NCI-H1930 (cell line): ENCODE data around the gene GRM8.
"Not testable (repeated sequence)": the region's sequence is repeated elsewhere in the genome, so short reads cannot be mapped to it uniquely, and the experiment has no call there.

ENCODE experiments used
- DNase-seq, 2 experiments: peaks; one replicate each; lab custom pipeline; 2025; lab: John Stamatoyannopoulos, UW

Gene GRM8

DNA sequence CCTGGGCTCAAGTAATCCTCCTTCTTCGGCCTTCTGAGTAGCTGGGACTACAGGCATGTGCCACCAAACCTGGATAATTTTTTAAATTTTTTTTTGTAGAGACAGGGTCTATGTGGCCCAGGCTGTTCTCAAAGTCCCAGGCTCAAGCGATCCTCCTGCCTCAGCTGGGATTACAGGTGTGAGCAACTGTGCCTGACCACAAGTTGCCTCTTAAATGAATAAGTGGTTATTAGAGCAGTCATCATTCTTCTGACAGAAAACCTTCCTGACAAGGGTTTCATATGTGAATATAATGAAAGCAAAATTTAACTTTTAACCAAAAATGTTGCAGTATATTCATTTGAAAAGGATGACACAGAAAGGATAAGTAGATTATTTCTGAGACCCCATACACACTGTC lies 532.5 kb downstream of the GRM8 start:
- DNase-seq = no peak

DNA sequence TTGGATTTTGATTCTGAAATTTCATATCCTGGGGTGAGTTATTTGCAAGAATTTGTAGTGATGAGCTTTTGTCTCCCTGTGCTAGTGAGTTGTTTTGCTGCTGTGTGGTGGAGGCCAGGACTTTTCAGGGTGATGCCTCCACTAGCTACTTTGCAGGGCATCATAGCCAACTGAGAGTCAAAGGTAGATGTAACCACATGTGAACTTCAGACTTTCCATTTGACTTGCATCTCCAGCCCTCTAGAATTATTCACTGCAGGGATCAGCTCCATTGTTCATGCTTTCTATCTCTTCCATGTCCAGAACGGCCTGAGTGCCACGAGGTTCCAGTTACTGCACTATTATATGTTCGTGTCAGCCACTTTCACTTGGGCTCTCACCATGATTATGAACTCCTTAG lies 534.3 kb downstream of the GRM8 start:
- DNase-seq = no peak

DNA sequence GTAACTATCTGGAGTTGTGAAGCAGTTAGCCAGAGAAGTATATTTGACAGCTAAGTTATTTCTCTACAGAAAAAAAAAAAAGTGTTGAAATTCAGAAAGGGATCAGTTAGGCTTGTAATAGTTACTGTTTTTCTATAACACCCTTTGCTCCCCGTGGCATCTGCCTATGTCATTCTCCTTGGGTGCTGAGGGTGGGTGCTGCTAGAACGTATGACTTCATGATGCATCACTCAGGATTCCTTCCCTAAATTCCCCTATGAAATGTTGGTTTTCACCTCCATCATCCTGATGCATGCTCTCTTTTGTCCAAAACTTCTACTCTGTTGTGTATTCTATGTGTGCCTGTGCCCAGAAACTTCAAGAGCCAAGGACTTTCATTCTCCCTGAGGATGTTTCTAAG lies 536.4 kb downstream of the GRM8 start:
- no peak for DNase-seq

DNA sequence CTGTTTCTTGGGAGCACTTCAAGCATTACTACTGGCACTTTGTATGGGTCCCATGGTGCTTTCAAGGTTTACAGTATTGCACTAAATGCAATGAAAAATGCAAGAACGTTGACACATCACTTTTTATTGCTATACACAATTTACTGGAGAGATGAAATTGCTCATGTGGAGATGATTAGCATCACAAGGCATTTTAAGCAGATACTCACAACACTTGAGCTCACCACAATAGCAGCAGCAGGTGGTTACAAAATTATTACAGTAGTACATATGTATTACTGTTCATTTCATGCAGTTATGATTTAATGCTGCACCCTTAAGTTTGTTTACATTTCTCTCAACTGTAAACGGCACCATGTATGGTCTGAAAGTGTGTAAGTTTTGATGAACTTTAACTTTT lies 537.7 kb downstream of the GRM8 start:
- DNase-seq = no peak

DNA sequence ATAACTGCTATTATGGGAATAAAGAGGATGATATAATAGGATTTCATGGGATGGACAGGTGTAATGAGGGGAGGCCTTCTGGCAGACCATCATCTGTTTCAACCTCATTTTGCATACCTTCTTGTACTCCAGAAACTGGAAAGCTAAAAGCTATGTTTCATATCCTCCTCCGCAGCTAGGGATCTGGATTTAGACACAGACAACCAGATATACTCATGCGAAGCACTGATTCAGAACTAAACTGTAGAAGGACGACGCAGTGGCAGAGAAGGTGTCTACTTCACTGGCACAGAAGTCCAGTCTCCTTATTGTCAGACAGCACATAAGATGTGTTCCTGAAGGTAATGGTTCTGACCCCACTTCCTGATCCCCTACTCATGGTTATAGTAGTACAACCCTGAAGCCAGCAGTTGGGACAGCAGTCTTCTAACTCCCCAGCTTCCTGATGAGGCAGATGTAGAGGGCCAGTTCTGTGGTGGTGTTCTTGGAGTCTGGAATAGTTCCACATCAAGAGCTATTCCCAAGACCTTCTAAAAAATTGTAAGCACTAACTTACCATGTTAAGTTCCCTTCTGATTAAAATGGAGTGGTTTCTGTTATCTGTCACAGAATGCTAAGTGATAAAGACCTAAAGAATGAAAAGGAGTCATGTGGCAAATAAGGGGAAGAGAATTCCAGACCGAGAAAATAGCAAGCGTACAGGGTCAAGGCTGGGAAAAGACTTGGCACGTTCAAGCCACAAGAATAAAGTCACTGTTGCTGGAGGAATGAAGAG lies 550.3 kb downstream of the GRM8 start:
- DNase-seq = no peak

DNA sequence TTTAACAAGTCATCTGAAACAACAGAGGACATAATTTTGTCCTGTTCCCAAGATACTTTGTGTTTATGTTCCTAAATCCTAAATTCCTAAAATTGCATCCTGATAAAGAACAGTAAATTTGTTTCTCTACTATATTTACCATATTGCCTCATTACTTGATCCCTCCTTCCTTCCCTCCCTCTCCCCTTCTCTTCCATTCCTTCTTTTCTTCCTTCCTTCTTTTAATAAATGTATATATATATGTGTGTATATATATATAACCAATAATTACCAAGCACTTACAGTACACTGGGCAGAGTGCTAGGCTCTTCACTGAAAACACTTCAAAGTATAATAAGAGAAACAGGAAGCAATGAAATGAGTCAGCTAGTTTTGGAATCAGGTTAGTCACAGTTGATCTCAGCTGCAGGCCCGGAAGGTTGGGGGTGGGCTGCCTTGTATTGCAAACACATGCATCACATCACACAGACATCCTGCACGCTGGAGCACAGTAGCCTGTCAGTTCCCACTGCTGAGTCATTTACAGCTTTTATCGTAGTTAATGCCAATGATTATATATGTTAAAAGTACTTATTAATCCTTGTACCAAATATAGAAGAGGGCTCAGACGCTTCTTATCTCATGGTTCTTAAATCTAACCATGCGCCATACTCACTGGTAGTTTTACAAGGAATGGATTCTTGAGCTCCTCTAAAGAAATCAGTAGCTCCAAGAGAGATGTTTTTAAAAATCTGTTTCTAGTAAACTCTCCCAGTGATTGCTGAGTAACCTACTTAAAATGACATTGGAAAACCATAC lies 551.7 kb downstream of the GRM8 start:
- no peak for DNase-seq

DNA sequence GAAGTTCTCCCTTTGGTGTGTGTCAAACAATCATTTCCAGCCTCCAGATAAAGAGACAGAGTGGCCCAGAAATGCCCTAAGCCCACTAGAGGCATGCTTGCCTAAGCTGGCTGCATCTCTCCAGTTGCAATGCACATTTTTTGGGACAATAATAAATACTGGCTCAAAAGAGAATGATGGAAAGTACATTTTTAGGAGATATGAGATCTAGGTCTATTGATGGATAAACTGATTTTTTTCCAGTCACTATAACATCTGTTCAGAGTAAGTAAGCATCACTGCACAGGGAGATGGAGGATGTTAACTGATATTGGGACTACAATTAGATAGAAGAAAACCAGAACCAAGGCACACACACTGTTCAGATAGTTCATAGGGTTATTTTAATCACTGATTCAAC lies 553.0 kb downstream of the GRM8 start:
- DNase-seq = no peak

DNA sequence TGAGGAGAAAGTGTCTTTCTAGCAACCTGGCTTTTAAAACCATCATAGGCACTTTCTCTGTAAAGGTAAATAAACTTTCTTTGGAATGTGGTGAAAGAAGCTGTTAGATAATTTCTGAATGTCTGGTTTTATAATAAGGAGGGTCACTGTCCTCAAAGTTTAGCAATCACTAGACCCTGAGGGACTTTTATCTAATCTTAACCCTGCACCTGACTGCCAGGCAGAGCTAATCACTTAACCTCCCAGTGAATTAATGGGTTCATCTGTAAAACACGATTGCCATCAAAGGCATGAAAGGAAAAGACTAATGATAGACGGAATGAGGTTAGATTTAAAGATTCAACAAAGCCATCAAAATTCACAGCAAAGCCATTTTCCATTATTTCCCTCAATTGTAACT lies 553.8 kb downstream of the GRM8 start:
- DNase-seq = no peak

DNA sequence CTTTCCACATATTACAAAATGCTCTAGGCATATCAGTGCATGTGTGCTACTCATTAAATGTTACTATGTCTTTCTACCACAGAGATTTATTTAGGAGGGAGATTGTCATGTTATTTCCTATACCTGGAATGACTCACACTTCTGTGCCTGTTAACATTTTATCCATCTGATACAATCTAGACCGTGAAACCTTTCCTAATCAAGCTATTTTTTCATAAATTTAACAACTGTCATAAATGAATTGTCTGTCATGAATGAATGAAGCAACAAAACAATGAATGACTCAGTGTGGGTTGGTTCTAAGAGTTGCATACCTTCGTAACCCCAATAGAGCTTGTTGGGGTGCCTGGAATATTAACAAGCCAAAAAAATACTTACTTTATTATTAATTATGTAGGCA lies 554.3 kb downstream of the GRM8 start:
- DNase-seq = no peak

DNA sequence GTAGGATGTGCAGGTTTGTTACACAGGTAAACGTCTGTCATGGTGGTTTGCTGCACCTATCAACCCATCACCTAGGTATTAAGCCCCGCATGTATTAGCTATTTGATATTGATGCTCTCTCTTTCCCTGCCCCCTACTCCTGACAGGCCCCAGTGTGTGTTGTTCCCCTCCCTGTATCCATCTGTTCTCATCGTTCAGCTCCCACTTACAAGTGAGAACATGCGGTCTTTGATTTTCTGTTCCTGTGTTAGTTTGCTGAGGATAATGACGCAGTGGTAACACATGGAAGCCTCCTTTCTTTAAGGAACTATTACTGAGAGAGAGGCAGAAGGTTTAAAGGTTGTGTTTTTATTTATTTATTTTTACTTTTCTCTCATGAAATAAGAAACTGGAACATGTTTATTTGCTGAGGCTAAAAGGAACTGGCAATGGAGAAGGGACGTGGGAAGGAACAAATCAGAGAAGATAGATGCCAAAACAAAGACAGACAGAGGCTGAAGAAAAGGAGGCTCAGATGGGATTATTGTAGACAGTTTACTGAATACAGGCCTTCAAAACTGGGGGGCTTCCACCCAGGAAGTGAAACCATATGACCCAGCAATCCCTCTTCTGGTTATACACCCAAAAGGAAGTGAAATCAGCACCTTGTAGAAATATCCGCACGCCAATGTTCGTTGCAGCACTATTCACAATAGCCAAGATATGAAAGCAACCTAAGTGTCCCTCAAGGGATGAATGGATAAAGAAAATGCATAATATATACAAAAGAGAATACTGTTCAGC lies 556.3 kb downstream of the GRM8 start:
- DNase-seq = no peak

DNA sequence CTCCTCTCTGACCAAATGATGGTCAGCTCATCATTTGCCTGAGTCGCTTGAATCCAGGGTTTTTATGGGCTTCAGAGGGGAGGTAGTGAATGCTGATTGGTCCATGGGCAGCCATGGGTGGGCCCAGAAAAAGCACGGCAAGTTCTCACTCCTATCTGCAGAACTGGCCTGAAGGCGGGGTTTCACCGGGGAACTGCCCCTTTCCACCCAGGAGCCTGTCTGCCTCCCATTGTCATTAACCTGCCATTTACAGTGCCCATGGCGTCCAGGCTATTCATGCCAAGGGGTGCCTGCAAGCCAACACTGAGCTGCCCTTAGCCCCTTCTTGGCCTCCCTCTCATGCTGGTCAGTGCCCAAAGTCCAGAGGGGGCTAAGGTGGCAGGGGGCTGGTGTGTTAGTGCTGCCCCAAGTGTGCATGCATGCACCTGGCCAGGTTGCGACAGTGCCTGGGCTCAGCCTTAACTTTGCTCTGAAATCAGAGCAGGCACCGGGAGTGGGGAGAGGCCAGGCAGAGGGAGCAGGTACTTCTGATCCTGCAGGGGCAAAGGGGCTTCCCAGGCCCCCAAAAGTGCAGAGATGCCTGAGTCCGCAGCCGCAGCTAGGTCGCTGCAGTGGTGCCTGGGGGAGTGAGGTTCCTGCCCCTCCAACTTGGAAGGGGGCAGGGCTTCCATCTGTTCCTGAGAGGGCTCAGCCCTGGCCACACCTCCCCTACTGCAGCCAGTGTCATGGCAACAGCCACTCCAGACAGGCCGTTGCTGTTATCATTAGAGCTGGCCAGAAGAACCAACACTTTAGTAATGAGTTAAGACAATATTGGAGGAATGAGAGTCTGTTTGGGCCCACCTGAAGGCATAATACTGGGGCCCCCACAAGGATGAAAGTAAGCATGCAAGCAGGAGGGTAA lies 561.6 kb downstream of the GRM8 start:
- DNase-seq = no peak

DNA sequence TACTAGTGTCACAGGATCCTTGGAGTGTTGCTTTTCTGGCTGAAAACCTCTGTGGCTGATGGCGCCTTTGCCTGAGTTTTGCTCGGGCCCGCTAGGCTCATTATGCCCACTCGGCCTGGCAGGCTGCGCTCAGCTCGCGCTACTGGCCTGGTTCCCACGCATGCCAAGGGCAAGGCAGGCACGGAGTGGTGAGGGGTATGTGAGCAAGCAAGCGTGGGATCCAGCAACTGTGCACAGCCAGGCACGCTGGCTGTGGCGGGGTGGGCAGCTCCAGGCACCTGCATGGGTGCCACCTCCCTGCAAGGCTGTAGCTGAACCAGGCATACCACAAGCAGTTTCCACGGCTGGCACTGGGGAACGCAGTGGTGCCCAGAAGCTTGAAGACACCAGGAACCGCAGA lies 562.6 kb downstream of the GRM8 start:
- no peak for DNase-seq

DNA sequence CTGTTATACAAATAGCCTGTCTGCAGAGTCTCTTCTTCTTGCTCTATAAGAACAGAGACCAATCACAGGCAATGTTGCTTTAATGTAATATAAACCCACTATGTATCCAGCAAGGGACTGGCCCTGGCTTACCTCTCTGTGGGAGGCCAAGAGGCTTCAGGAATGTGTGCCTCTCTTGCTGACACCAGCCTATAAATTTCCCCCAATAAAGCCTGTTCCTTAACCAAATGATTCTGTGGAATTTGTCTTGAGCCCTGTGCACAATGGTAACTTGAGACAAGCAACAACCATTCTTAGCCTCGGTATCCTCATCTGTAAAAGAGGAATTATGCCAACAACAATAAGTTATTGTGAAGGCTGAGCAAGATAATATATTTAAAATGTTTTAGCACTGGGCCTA lies 563.7 kb downstream of the GRM8 start:
- DNase-seq = no peak

DNA sequence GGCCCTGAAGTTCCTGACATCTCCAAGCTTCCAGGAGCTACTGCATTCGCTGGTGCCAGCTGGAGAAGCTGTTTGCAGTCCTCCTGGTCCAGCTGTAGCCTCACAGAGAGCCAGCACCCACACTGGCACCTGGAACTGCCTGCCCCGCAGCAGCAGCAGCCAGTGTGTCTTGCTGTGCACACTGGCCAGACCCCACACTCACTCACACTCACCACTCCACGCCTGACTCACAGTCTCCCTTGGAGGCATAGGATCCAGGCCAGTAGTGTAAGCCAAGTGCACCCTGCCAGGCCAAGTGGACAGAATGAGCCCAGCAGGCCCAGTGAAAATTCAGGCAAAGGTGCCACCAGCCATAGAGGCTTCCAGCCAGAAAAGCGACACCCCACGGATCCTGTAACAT lies 566.3 kb downstream of the GRM8 start:
- no peak for DNase-seq

DNA sequence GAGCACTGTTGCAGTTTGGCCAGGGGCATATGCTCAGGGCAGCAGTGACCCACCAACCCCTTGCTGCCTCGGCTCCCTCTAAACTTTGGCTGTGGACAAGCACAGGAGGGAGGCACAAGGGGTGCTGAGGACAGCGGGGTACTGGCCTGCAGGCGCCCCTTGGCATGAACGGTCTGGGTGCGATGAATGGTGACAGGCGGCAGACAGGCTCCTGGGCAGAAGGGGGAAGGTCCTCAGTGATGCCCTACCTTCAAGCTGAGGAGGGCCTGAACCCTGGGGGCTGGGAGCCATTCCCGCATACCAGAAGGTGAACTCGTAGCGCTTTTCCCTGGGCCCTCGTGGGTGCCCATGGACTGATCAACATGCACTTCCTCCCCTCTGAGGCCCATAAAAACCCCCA lies 567.1 kb downstream of the GRM8 start:
- DNase-seq = no peak

DNA sequence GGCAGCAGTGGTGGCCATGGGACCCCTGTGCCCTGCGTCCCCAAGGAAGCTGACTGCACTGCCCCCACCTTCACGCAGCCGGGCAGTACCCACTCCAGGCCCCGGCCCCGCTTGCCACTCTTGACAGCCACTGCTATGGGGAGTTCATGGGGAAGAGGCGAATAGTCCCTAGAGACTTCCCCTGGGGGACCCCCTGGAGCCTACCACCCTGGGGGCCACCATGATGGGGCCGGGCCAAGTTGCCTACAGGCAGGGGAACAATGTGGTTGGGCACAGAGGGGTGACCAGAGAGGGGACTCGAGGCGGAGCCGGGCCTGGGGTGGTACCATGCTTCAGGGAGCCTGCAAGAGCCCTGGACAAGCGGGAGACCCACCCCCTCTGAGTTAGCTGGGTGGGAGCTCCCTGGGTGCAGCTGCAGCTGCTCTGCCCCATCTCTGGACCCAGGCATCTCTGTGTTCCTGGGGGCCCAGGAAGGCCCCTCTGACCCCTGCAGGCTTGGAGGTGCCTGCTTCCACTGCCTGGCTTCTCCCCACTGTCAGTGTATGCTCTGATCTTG lies 567.6 kb downstream of the GRM8 start:
- DNase-seq = no peak

DNA sequence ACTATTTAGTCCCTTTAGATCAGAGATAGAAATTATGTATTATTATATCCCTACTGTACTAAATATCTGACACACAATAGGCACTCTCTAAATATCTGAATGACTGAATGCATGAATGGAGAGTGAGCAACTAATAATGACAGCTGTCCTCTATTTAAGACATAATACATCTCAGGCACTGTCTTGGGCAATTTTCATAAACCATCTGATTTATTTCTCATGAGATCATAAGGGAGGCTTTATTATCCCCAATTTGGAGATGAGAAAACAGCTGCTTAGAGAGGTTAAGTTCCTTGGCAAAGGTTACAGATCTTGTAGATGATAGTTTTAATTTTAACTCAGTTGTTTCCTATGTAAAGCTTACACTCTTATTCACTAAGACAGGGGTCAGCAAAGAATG lies 570.6 kb downstream of the GRM8 start:
- no peak for DNase-seq

DNA sequence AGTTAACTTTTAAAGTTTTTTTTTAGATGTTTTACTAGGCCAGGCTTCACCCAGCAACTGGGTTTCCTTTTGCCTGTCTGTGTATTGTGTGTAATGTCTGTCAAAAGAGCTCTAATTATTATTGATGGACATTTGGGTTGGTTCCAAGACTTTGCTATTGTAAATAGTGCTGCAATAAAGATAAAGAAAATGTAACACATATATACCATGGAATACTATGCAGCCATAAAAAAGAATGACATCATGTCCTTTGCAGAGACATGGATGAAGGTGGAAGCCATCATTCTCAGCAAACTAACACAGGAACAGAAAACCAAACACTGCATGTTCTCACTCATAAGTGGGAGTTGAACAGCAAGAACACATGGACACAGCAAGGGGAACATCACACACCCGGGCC lies 584.0 kb downstream of the GRM8 start:
- not testable (repeated sequence) for DNase-seq

DNA sequence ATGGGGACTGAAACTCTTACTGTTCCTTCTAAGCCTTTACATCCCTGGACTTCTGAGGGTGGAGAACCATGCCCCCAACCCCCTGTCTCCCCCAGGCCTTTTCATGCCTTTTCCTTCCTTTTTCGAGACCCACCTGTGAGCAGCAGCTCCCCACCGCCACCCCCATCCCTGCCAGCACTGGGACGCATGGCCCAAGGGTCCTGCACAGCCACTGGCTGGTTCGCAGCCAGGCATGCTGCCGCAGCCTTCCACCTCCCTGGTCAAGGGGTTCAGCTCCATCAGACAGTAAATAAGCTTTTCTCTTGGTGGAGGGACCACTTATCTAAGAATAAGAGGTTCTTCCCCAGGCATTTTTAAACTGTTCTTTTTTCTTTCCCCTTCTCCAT lies 584.4 kb downstream of the GRM8 start:
- no peak for DNase-seq

DNA sequence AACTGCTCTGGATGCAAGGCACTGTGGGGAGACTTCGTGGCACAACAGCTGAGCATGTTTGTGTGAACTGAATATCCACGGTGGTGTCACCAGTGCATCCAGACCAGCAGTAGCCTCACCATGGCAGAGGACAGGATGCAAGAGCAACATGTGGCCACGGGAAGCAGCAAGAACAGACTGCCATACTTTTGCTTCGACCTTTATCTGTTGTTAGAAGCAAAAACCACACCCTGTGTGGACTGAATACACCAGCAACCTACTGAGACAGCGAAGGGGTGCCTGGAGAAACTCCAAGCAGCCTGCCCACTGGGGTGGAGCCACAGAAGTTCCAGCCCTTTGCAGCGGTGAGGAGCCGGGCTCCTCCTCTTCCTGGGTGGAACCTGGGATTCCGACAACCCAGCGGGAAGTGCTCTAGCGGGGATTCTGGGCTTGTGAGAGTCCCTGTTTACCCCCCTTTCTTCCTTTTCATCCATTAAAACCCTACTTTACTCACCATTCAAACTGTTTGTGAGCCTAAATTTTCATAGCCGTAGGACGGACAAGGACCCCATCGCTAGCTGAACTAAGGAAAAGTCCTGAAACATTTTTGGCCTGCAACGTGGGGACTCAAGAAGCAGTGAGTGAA lies 584.9 kb downstream of the GRM8 start:
- DNase-seq = no peak

DNA sequence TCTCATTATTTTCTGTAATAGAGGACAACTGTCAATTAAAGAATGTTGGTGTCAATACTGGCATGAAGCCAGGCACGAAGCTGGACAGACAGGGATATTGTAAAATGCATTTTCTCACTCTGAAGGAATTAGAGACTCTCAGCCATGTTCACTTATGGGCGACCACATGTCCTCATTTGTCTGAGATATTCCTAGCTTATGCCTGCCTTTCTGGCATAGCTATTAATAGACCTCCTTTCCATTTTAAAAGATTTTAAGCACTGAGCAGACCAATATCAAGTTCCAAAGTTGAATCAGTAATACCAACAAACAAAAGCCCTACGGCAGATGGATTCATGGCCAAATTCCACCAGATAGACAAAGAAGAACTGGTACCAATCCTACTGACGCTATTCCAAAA lies 589.9 kb downstream of the GRM8 start:
- DNase-seq = no peak
